A549 (cell line): ENCODE results near the gene CCS. TPM values are rescaled to one million over a fixed set of nuclear protein-coding genes. Genes with fewer than 3 reads are reported as not detected.

Experiments
- ATAC-seq, 2 experiments: fragments of 200-7000 bp in 1 of 2; fragments of >200 bp in 1 of 2; cut with Nextera tagmentation in 1 of 2; cut with Tn5 transposase in 1 of 2; 3 replicates each; pipeline versions ENCODE4 v1.8.0 to v1.9.1; 2018 to 2020; ENCODE audit warnings: mild to moderate bottlenecking in 1 of 2, moderate library complexity in 1 of 2
- CTCF ChIA-PET: fragments of 300-600 bp; sonication (Branson Sonifier 250); formaldehyde crosslinking; extraction: SDS; loops from one replicate; lab custom pipeline; 2021; ENCODE audit warnings: antibody characterized with exemption, inconsistent platforms; lab: Yijun Ruan, JAX
- POLR2A ChIA-PET: fragments of 350-600 bp; formaldehyde crosslinking; extraction: SDS; loops from one replicate; lab custom pipeline; 2021; ENCODE audit warnings: antibody characterized with exemption, inconsistent platforms; lab: Yijun Ruan, JAX
- DNase-seq, 2 experiments: peaks; one replicate each; pipeline versions ENCODE4 v3.0.0 to v3.0.0-alpha.2; 2011 to 2016; ENCODE audit warnings: low read depth in 1 of 2, low spot score in 1 of 2
- FAIRE-seq: peaks from 2 replicates; lab custom pipeline; 2011; peaks lifted over from hg19 to GRCh38; lab: Jason Lieb, UNC
- H3K27ac ChIP-seq, 2 experiments: fragments of >200 bp; sonication (Bioruptor Twin); formaldehyde crosslinking; 3 replicates each; pipeline ENCODE4 v1.5.1; 2016 to 2017
- H3K4me1 ChIP-seq: fragments of >200 bp; sonication (Bioruptor Twin); formaldehyde crosslinking; 3 replicates; pipeline ENCODE4 v1.6.1; 2016
- H3K4me2 ChIP-seq: fragments of >200 bp; sonication (Bioruptor Twin); formaldehyde crosslinking; 3 replicates; pipeline ENCODE4 v1.6.1; 2016
- H3K4me3 ChIP-seq: fragments of >200 bp; sonication (Bioruptor Twin); formaldehyde crosslinking; 3 replicates; pipeline ENCODE4 v1.5.1; 2016
- H3K9me3 ChIP-seq: fragments of >200 bp; sonication (Bioruptor Twin); formaldehyde crosslinking; 3 replicates; pipeline ENCODE4 v1.6.1; 2016
- CHD2 ChIP-seq: fragments of 150-350 bp; IDR thresholded peaks from 2 replicates; pipeline ENCODE4 v1.6.1; 2014; ENCODE audit warnings: low read length; ENCODE audit not compliant: partially characterized antibody
- CHD4 ChIP-seq: fragments of 200-600 bp; sonication (generic); IDR thresholded peaks from 2 replicates; pipeline ENCODE4 v1.6.1; 2016; ENCODE audit warnings: antibody characterized with exemption, mild to moderate bottlenecking, borderline replicate concordance
- EHF ChIP-seq: fragments of 250-450 bp; sonication (Bioruptor Pico); IDR thresholded peaks from 2 replicates; pipeline ENCODE4 v1.5.0; 2020; ENCODE audit warnings: mild to moderate bottlenecking
- EHMT2 ChIP-seq: fragments of 200-600 bp; sonication (generic); IDR thresholded peaks from 2 replicates; pipeline ENCODE4 v1.6.1; 2016; ENCODE audit warnings: antibody characterized with exemption, low read depth, mild to moderate bottlenecking, moderate library complexity
- FOXS1 ChIP-seq: fragments of 250-450 bp; sonication (Bioruptor Pico); IDR thresholded peaks from 2 replicates; pipeline ENCODE4 v1.5.0; 2020; ENCODE audit warnings: mild to moderate bottlenecking, moderate library complexity
- HEYL ChIP-seq: fragments of 250-450 bp; sonication (Bioruptor Pico); IDR thresholded peaks from 2 replicates; pipeline ENCODE4 v1.8.0; 2021; ENCODE audit warnings: mild to moderate bottlenecking, moderate library complexity
- HMGXB4 ChIP-seq: fragments of 250-450 bp; sonication (Bioruptor Pico); IDR thresholded peaks from 2 replicates; pipeline ENCODE4 v1.5.0; 2021; ENCODE audit warnings: mild to moderate bottlenecking, moderate library complexity, borderline replicate concordance
- HOXB13 ChIP-seq: fragments of 250-450 bp; sonication (Bioruptor Pico); IDR thresholded peaks from 2 replicates; pipeline ENCODE4 v1.5.0; 2020; ENCODE audit warnings: low read depth, mild to moderate bottlenecking, moderate library complexity
- HOXB5 ChIP-seq: fragments of 250-450 bp; sonication (Bioruptor Pico); IDR thresholded peaks from 2 replicates; pipeline ENCODE4 v1.5.0; 2020; ENCODE audit warnings: mild to moderate bottlenecking, moderate library complexity
- KDM1A ChIP-seq: fragments of 200-600 bp; sonication (generic); IDR thresholded peaks from 2 replicates; pipeline ENCODE4 v1.6.1; 2016; ENCODE audit warnings: low read depth, mild to moderate bottlenecking
- MAFK ChIP-seq: fragments of 450-650 bp; IDR thresholded peaks from 2 replicates; pipeline ENCODE4 v1.6.1; 2014; ENCODE audit not compliant: partially characterized antibody
- NFE2L2 ChIP-seq: fragments of 150-350 bp; conservative IDR thresholded peaks from 2 replicates; pipeline ENCODE4 v1.6.1; 2014; ENCODE audit warnings: low read length
- PHF8 ChIP-seq: fragments of 200-600 bp; sonication (generic); IDR thresholded peaks from 2 replicates; pipeline ENCODE4 v1.6.1; 2016; ENCODE audit warnings: low read depth, mild to moderate bottlenecking, antibody characterized with exemption, moderate library complexity, borderline replicate concordance
- POLR2AphosphoS2 ChIP-seq: conservative IDR thresholded peaks from 2 replicates; pipeline ENCODE4 v1.6.1; 2012; ENCODE audit warnings: low read length, improper control_type of control experiment, inconsistent platforms
- RARB ChIP-seq: fragments of 250-450 bp; sonication (Bioruptor Pico); IDR thresholded peaks from 2 replicates; pipeline ENCODE4 v1.8.0; 2021; ENCODE audit warnings: mild to moderate bottlenecking, moderate library complexity
- RCOR1 ChIP-seq: fragments of 150-350 bp; IDR thresholded peaks from 2 replicates; pipeline ENCODE4 v1.6.1; 2014; ENCODE audit warnings: antibody characterized with exemption, low read length, low read depth
- RNF2 ChIP-seq: fragments of 200-600 bp; sonication (generic); IDR thresholded peaks from 2 replicates; pipeline ENCODE4 v1.6.1; 2016; ENCODE audit warnings: low read depth, mild to moderate bottlenecking, antibody characterized with exemption, moderate library complexity, borderline replicate concordance
- TFCP2L1 ChIP-seq: fragments of 250-450 bp; sonication (Bioruptor Pico); IDR thresholded peaks from 2 replicates; pipeline ENCODE4 v1.5.0; 2021; ENCODE audit warnings: mild to moderate bottlenecking
- TP53 ChIP-seq: fragments of 250-450 bp; sonication (Bioruptor Pico); IDR thresholded peaks from 2 replicates; pipeline ENCODE4 v1.5.0; 2021; ENCODE audit warnings: mild to moderate bottlenecking, moderate library complexity
- ZSCAN20 ChIP-seq: fragments of 250-450 bp; sonication (Bioruptor Pico); IDR thresholded peaks from 2 replicates; pipeline ENCODE4 v1.8.0; 2022; ENCODE audit warnings: mild to moderate bottlenecking, moderate library complexity
- WGBS: methylation state at CpG from one replicate; pipeline ENCODE4 v1.1.6; 2017; ENCODE audit errors: missing lambda C conversion rate; 5-methylcytosine and 5-hydroxymethylcytosine counted together
- polyA plus RNA-seq, 4 experiments: library from polyadenylated mRNA; depleted of rRNA in 3 of 4; stranded (reverse); fragments of >200 nt; fragmentation: RNase III in 1 of 4; extraction: RNeasy Plus Mini Kit Qiagen cat#74134 plus additional on column Dnase treatment in 1 of 4; gene quantifications; 2 replicates in 3 of 4; 3 replicates in 1 of 4; pipeline ENCODE4 v1.2.3, GENCODE V29; 2011 to 2017
- TF ChIP-seq, protein P1 (sequence below): fragments of >200 bp; sonication (Bioruptor Twin); formaldehyde crosslinking; IDR thresholded peaks from 3 replicates; pipeline ENCODE4 v1.5.1; 2016
- TF ChIP-seq, protein P2 (sequence below): fragments of 200-600 bp; sonication (generic); IDR thresholded peaks from 2 replicates; pipeline ENCODE4 v1.6.1; 2016; ENCODE audit warnings: antibody characterized with exemption, mild to moderate bottlenecking, moderate library complexity
- TF ChIP-seq, protein P3 (sequence below): fragments of 250-450 bp; sonication (Bioruptor Pico); IDR thresholded peaks from 2 replicates; pipeline ENCODE4 v1.5.0; 2020; ENCODE audit warnings: low read depth, mild to moderate bottlenecking, moderate library complexity

Gene CCS
- polyA plus RNA-seq, 2 of the 4 experiments (the other 2 are of a cell fraction) = 18.3 to 46.5 TPM

- CTCF ChIA-PET = interaction anchor here (0.6 to 1.7 kb wide), 6 partner anchors 9 to 45 kb away, joined by 3 to 5 read pairs (median 4); partner anchors contain the start of genes CCDC87, CCS, RBM14 and RBM4B
- Histone ChIP-seq H3K4me1 (peaks cover 8% of the 10 kb centered on the region; the same call in 2 of the 3 replicates), H3K27ac (no peak overlapping the region), H3K4me2 (no peak overlapping the region), H3K4me3 (no peak overlapping the region), H3K9me3 (no peaks in the 10 kb centered on the region)
- POLR2A ChIA-PET = no interaction called here
- ATAC-seq (no peak), DNase-seq (no peak), FAIRE-seq (no peak)
- WGBS = 92% methylated on average over 2 of the region's 2 CpGs
- TF ChIP-seq ZSCAN20 (CRISPR knock-in tag) (no peak), MAFK (peak; percentile 55), RCOR1 (no peak), HMGXB4 (CRISPR knock-in tag) (no peak), PHF8 (no peak), KDM1A (no peak)
- TF ChIP-seq, protein P1, sequence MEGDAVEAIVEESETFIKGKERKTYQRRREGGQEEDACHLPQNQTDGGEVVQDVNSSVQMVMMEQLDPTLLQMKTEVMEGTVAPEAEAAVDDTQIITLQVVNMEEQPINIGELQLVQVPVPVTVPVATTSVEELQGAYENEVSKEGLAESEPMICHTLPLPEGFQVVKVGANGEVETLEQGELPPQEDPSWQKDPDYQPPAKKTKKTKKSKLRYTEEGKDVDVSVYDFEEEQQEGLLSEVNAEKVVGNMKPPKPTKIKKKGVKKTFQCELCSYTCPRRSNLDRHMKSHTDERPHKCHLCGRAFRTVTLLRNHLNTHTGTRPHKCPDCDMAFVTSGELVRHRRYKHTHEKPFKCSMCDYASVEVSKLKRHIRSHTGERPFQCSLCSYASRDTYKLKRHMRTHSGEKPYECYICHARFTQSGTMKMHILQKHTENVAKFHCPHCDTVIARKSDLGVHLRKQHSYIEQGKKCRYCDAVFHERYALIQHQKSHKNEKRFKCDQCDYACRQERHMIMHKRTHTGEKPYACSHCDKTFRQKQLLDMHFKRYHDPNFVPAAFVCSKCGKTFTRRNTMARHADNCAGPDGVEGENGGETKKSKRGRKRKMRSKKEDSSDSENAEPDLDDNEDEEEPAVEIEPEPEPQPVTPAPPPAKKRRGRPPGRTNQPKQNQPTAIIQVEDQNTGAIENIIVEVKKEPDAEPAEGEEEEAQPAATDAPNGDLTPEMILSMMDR = no peak
Observed at GRCh38 chr11:66632952-66633351, 40.0 kb downstream of the CCS start.

GRCh38 chr11:66636411-66636810, 43.4 kb downstream of the CCS start:
- no peak for FAIRE-seq
- TF ChIP-seq, protein P2, sequence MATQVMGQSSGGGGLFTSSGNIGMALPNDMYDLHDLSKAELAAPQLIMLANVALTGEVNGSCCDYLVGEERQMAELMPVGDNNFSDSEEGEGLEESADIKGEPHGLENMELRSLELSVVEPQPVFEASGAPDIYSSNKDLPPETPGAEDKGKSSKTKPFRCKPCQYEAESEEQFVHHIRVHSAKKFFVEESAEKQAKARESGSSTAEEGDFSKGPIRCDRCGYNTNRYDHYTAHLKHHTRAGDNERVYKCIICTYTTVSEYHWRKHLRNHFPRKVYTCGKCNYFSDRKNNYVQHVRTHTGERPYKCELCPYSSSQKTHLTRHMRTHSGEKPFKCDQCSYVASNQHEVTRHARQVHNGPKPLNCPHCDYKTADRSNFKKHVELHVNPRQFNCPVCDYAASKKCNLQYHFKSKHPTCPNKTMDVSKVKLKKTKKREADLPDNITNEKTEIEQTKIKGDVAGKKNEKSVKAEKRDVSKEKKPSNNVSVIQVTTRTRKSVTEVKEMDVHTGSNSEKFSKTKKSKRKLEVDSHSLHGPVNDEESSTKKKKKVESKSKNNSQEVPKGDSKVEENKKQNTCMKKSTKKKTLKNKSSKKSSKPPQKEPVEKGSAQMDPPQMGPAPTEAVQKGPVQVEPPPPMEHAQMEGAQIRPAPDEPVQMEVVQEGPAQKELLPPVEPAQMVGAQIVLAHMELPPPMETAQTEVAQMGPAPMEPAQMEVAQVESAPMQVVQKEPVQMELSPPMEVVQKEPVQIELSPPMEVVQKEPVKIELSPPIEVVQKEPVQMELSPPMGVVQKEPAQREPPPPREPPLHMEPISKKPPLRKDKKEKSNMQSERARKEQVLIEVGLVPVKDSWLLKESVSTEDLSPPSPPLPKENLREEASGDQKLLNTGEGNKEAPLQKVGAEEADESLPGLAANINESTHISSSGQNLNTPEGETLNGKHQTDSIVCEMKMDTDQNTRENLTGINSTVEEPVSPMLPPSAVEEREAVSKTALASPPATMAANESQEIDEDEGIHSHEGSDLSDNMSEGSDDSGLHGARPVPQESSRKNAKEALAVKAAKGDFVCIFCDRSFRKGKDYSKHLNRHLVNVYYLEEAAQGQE = no peak
- no peak for TF ChIP-seq HOXB13 (CRISPR knock-in tag)
- no peak for TF ChIP-seq RARB
- TF ChIP-seq HOXB5 (CRISPR knock-in tag) = no peak
- TF ChIP-seq CHD2 = no peak
- no peak for TF ChIP-seq KDM1A
- TF ChIP-seq, protein P3, sequence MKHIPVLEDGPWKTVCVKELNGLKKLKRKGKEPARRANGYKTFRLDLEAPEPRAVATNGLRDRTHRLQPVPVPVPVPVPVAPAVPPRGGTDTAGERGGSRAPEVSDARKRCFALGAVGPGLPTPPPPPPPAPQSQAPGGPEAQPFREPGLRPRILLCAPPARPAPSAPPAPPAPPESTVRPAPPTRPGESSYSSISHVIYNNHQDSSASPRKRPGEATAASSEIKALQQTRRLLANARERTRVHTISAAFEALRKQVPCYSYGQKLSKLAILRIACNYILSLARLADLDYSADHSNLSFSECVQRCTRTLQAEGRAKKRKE (CRISPR knock-in tag) = no peak
- no peak for TF ChIP-seq EHF (CRISPR knock-in tag)
- TF ChIP-seq HEYL = no peak
- TF ChIP-seq CHD4 = no peak
- no peak for TF ChIP-seq FOXS1 (CRISPR knock-in tag)
- TF ChIP-seq POLR2AphosphoS2 = no peak
- TF ChIP-seq TP53 (CRISPR knock-in tag) = no peak
- no peak for TF ChIP-seq EHMT2
- TF ChIP-seq RNF2 = no peak
- TF ChIP-seq NFE2L2 = no peak
- no peak for TF ChIP-seq TFCP2L1 (CRISPR knock-in tag)
- no peak for TF ChIP-seq RCOR1

More at GRCh38 chr11:66636411-66636810, 43.4 kb downstream of the CCS start:
- 93% methylated on average over 3 of the region's 3 CpGs for WGBS
- DNase-seq (no peak), ATAC-seq (no peak)
- CTCF ChIA-PET = interaction anchor here (0.7 to 2.9 kb wide), 6 partner anchors 13 to 50 kb away, joined by 3 to 12 read pairs (median 6); partner anchors contain the start of genes CCDC87 and CCS
- POLR2A ChIA-PET = interaction anchor here (0.7 to 1.2 kb wide), 2 partner anchors 13 to 20 kb away, joined by 3 to 6 read pairs; partner anchors contain the start of gene RBM14
- H3K27ac ChIP-seq = peak overlapping the region in 1 of 2 experiments; percentile 5; a peak in 1 of 6 replicates
- peaks cover 28% of the 10 kb centered on the region for H3K4me1 ChIP-seq
- no peak overlapping the region for H3K4me2 ChIP-seq
- no peaks in the 10 kb centered on the region for H3K9me3 ChIP-seq
- H3K4me3 ChIP-seq = no peak overlapping the region
